GM12891 (cell line): ENCODE measurements around the gene HECTD4.

Experiments
- POLR2A ChIP-seq: IDR thresholded peaks from 2 replicates; pipeline ENCODE4 v1.6.1; 2011; ENCODE audit warnings: low read depth, low read length, control low read depth
- POLR2AphosphoS5 ChIP-seq: IDR thresholded peaks from 2 replicates; pipeline ENCODE4 v1.6.1; 2011; ENCODE audit warnings: low read depth, low read length, control low read depth
- TAF1 ChIP-seq: IDR thresholded peaks from 2 replicates; pipeline ENCODE4 v1.6.1; 2011; ENCODE audit warnings: low read depth, low read length, control low read depth

DNA sequence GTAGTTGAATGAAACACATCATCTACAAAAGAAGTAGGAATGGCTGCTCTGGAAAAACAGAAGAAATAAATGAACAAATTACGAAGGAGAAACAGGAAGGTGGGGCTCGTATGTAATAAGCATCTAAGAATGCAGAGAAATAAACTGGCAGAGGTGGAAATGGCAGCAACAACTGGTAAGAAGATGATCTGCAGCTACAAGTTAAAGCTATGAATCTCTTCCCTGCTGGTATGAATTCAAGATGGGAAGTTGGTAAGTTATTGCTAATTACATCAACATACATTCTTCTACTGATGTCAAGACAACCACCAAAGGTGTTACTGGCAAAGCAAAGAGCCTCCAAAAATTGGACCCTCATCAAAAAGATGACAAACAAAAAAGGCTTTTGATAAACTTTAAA lies 59.8 kb downstream of the HECTD4 start:
- TF ChIP-seq POLR2A (no peak), POLR2AphosphoS5 (no peak), TAF1 (no peak)
